CD4-positive, alpha-beta T cell (primary cell): ENCODE measurements around the gene MAST4. TPM values are rescaled to one million over a fixed set of nuclear protein-coding genes. Genes with fewer than 3 reads are reported as not detected.

Source experiments
- ATAC-seq: fragments of 200-7000 bp; cut with Tn5 transposase; one replicate; pipeline ENCODE4 v1.10.0; 2022; ENCODE audit warnings: mild to moderate bottlenecking; ENCODE audit not compliant: poor library complexity
- CTCF ChIA-PET: fragments of 350-600 bp; sonication (Branson Sonifier 250); formaldehyde crosslinking; loops from one replicate; lab custom pipeline; 2021; ENCODE audit warnings: antibody characterized with exemption, inconsistent platforms; lab: Charles Lee
- POLR2A ChIA-PET: fragments of 350-600 bp; sonication (Branson Sonifier 250); formaldehyde crosslinking; loops from one replicate; lab custom pipeline; 2021; ENCODE audit warnings: antibody characterized with exemption, inconsistent platforms; lab: Charles Lee
- DNase-seq, 14 experiments: peaks; one replicate each; pipeline ENCODE4 v3.0.0-alpha.2; 2013 to 2020; ENCODE audit warnings: mixed read lengths in 2 of 14
- H3K27ac ChIP-seq, 2 donors: one replicate each; pipeline versions ENCODE4 v1.5.1 to v1.7.0; 2013; ENCODE audit warnings: low read length in 2 of 2, low read depth in 1 of 2, mild to moderate bottlenecking in 1 of 2
- H3K27me3 ChIP-seq, 2 experiments: 1 replicate in 1 of 2; 2 replicates in 1 of 2; pipeline versions ENCODE4 v1.6.1 to v1.7.0; 2013; ENCODE audit warnings: low read length in 2 of 2, control low read depth in 1 of 2, mild to moderate bottlenecking in 1 of 2, moderate library complexity in 1 of 2; ENCODE audit not compliant: insufficient read depth in 2 of 2, control insufficient read depth in 1 of 2
- H3K36me3 ChIP-seq: one replicate; pipeline ENCODE4 v1.6.1; 2013; ENCODE audit warnings: low read length, control low read depth; ENCODE audit not compliant: insufficient read depth
- H3K4me1 ChIP-seq: one replicate; pipeline ENCODE4 v1.6.1; 2013; ENCODE audit warnings: low read length, control low read depth; ENCODE audit not compliant: insufficient read depth
- H3K4me3 ChIP-seq: one replicate; pipeline ENCODE4 v1.5.1; 2013; ENCODE audit warnings: mild to moderate bottlenecking, low read length, moderate library complexity
- H3K9me3 ChIP-seq, 2 experiments: 1 replicate in 1 of 2; 2 replicates in 1 of 2; pipeline versions ENCODE4 v1.6.1 to v1.7.0; 2013; ENCODE audit warnings: low read length in 2 of 2, mild to moderate bottlenecking in 2 of 2, control low read depth in 1 of 2, moderate library complexity in 1 of 2; ENCODE audit not compliant: control insufficient read depth in 1 of 2, insufficient read depth in 1 of 2
- H3K27ac Mint-ChIP-seq: one replicate; pipeline ENCODE4 v1.8.0; 2020; ENCODE audit warnings: mixed read lengths
- H3K27me3 Mint-ChIP-seq: one replicate; pipeline ENCODE4 v1.8.0; 2021; ENCODE audit warnings: mixed read lengths
- H3K36me3 Mint-ChIP-seq: one replicate; pipeline ENCODE4 v1.8.0; 2021; ENCODE audit warnings: low read depth, mixed read lengths
- H3K4me1 Mint-ChIP-seq: one replicate; pipeline ENCODE4 v1.8.0; 2021; ENCODE audit warnings: low read depth, mixed read lengths
- H3K4me3 Mint-ChIP-seq: one replicate; pipeline ENCODE4 v1.8.0; 2020; ENCODE audit warnings: mild to moderate bottlenecking, mixed read lengths
- H3K9me3 Mint-ChIP-seq: one replicate; pipeline ENCODE4 v1.8.0; 2020; ENCODE audit warnings: mixed read lengths
- intact Hi-C, 2 experiments: fragments of 100-400 bp; cut with DNase I in 1 of 2; cut with micrococcal nuclease in 1 of 2; formaldehyde crosslinking; loops; one replicate each; pipeline versions ENCODE4 v1.15.1 to v1.9.0; 2023 to 2025; cut with DNase I, micrococcal nuclease
- total RNA-seq, 174 experiments: library from RNA in 2 of 174; stranded (reverse) in 2 of 174; gene quantifications; one replicate each; pipeline ENCODE4 v1.2.3 and lab custom pipeline; 2021 to 2026
- TF ChIP-seq, protein P1 (sequence below): fragments of 200-600 bp; IDR thresholded peaks from one replicate; pipeline ENCODE4 v1.8.0; 2022; ENCODE audit warnings: antibody characterized with exemption, mild to moderate bottlenecking

Gene MAST4
- total RNA-seq, 2 experiments from 2014 or later, result 21.3 to 21.6 TPM

DNA sequence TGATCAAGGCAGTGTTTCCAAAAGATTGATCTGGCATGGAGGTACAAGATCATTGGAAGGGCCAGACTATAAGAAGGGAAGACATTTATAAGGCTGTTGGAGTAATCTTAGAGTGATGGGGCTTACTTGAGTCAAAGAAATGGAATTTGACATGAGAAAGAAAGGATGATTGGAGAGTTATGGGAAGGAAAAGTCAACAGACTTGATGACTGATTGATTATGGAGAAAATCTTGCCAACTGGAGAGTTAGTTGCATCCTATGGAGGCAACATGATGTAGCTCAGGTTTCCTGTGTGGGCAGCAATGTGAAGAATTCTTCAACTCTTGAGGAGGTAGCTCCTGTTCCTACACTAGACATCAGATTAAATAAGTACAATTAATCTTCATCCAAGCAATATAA, 10.9 kb upstream of the MAST4 start:
- CTCF ChIA-PET, result no interaction called here
- POLR2A ChIA-PET, result no interaction called here
- H3K4me1 ChIP-seq, result no peaks in the 10 kb centered on the region
- no peaks in the 10 kb centered on the region for H3K36me3 Mint-ChIP-seq
- TF ChIP-seq, protein P1, sequence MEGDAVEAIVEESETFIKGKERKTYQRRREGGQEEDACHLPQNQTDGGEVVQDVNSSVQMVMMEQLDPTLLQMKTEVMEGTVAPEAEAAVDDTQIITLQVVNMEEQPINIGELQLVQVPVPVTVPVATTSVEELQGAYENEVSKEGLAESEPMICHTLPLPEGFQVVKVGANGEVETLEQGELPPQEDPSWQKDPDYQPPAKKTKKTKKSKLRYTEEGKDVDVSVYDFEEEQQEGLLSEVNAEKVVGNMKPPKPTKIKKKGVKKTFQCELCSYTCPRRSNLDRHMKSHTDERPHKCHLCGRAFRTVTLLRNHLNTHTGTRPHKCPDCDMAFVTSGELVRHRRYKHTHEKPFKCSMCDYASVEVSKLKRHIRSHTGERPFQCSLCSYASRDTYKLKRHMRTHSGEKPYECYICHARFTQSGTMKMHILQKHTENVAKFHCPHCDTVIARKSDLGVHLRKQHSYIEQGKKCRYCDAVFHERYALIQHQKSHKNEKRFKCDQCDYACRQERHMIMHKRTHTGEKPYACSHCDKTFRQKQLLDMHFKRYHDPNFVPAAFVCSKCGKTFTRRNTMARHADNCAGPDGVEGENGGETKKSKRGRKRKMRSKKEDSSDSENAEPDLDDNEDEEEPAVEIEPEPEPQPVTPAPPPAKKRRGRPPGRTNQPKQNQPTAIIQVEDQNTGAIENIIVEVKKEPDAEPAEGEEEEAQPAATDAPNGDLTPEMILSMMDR, result no peak
- no peak overlapping the region for H3K4me3 ChIP-seq
- no peaks in the 10 kb centered on the region for H3K9me3 Mint-ChIP-seq
- intact Hi-C loops, result no loop called here
- no peaks in the 10 kb centered on the region for H3K27me3 ChIP-seq
- H3K9me3 ChIP-seq, result no peaks in the 10 kb centered on the region
- H3K27ac ChIP-seq, result no peak overlapping the region
- H3K4me1 Mint-ChIP-seq, result no peaks in the 10 kb centered on the region
- no peaks in the 10 kb centered on the region for H3K36me3 ChIP-seq
- no peak overlapping the region for H3K27ac Mint-ChIP-seq
- DNase-seq (no peak), ATAC-seq (no peak)
- peaks cover 30% of the 10 kb centered on the region for H3K27me3 Mint-ChIP-seq
- H3K4me3 Mint-ChIP-seq, result no peak overlapping the region

DNA sequence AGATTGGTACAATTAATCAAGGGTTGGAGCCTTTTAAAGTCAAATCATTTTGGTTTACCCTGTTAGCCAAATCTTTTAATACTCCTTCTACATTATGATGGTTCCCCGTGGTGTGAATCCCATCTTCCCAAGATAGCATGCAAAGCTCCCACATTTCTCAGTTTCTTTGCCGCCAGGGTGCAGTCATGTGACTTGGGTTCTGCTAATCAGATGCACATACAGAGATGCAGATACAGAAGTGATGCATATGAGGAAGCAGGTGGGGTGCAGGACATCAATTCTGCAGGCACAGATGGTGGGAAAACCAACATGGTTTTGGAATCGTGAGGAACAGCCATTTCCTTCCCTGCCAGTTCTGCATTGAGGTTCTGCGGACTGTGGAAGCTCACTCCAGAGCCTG, 8.4 kb upstream of the MAST4 start:
- intact Hi-C loops, result no loop called here
- Histone ChIP-seq H3K4me1 (no peaks in the 10 kb centered on the region), H3K27ac (no peak overlapping the region), H3K27me3 (peaks cover 0 to 5% of the 10 kb centered on the region in 2 experiments), H3K9me3 (no peaks in the 10 kb centered on the region), H3K4me3 (no peak overlapping the region), H3K36me3 (no peaks in the 10 kb centered on the region)
- ATAC-seq, result no peak
- Mint-ChIP-seq H3K27me3 (peaks cover 37% of the 10 kb centered on the region), H3K4me1 (no peaks in the 10 kb centered on the region), H3K27ac (no peak overlapping the region), H3K36me3 (no peaks in the 10 kb centered on the region), H3K4me3 (no peak overlapping the region), H3K9me3 (no peaks in the 10 kb centered on the region)
- CTCF ChIA-PET, result no interaction called here
- no peak for DNase-seq
- POLR2A ChIA-PET, result no interaction called here
- TF ChIP-seq, protein P1, result no peak

DNA sequence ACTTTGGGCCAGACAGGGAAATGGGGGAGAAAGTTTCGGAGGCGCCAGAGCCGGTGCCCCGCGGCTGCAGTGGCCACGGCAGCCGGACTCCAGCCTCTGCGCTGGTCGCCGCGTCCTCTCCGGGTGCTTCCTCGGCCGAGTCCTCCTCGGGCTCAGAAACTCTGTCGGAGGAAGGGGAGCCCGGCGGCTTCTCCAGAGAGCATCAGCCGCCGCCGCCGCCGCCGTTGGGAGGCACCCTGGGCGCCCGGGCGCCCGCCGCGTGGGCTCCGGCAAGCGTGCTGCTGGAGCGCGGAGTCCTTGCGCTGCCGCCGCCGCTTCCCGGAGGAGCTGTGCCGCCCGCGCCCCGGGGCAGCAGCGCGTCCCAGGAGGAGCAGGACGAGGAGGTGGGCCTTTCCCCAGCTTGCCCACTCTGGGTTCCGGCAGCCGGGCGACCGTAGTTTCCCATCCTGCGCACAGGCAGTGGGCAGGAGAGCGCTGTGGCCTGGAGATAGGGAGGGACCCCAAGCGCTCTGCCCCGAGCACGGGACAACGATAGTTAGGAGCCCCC, 516 bp downstream of the MAST4 start:
- ChIA-PET POLR2A (no interaction called here), CTCF (no interaction called here)
- H3K27ac Mint-ChIP-seq, result no peak overlapping the region
- H3K4me3 Mint-ChIP-seq, result no peak overlapping the region
- H3K4me3 ChIP-seq, result peak overlapping the region; percentile 12
- ATAC-seq (no peak), DNase-seq (peak in 1 of 14 experiments; percentile 3)
- intact Hi-C loops, result no loop called here
- H3K36me3 ChIP-seq, result no peaks in the 10 kb centered on the region
- H3K27me3 ChIP-seq, result peaks cover 33 to 61% of the 10 kb centered on the region in 2 experiments
- peaks cover 0 to 4% of the 10 kb centered on the region in 2 experiments for H3K9me3 ChIP-seq
- H3K9me3 Mint-ChIP-seq, result no peaks in the 10 kb centered on the region
- no peaks in the 10 kb centered on the region for H3K36me3 Mint-ChIP-seq
- H3K4me1 ChIP-seq, result peaks cover 12% of the 10 kb centered on the region
- no peak overlapping the region for H3K27ac ChIP-seq
- H3K27me3 Mint-ChIP-seq, result peaks cover 67% of the 10 kb centered on the region
- TF ChIP-seq, protein P1, result no peak
- peaks cover 6% of the 10 kb centered on the region for H3K4me1 Mint-ChIP-seq
